Pancreas (tissue), 10 donors: ENCODE measurements around the gene DYNC1H1. TPM values are rescaled to one million over a fixed set of nuclear protein-coding genes. Genes with fewer than 3 reads are reported as not detected.
A peak's percentile ranks its signal among the peaks of the same experiment; 100 is the strongest.

Experiments
- ATAC-seq, 4 donors: fragments of 200-7000 bp; cut with Tn5 transposase; one replicate each; pipeline versions ENCODE4 v1.8.0 to v1.9.1; 2020; ENCODE audit warnings: mild to moderate bottlenecking in 4 of 4, moderate library complexity in 4 of 4
- DNase-seq, 6 donors: peaks; one replicate each; pipeline ENCODE4 v3.0.0-alpha.2; 2020
- FAIRE-seq: peaks from 2 replicates; lab custom pipeline; 2012; peaks lifted over from hg19 to GRCh38; lab: Jason Lieb, UNC
- H3K27ac ChIP-seq, 4 donors: fragments of 200-600 bp; sonication (generic); 1 replicate in 3 of 4; 2 replicates in 1 of 4; pipeline versions ENCODE4 v1.5.0 to v1.8.0; 2020
- H3K27me3 ChIP-seq, 4 donors: fragments of 200-600 bp; one replicate each; pipeline ENCODE4 v1.8.0; 2021
- H3K36me3 ChIP-seq, 3 donors: fragments of 200-600 bp; sonication (generic) in 1 of 3; one replicate each; pipeline versions ENCODE4 v1.5.0 to v1.8.0; 2020 to 2021
- H3K4me1 ChIP-seq, 3 donors: fragments of 200-600 bp; one replicate each; pipeline ENCODE4 v1.8.0; 2021
- H3K4me3 ChIP-seq, 4 donors: fragments of 200-600 bp; sonication (generic) in 2 of 4; one replicate each; pipeline versions ENCODE4 v1.5.0 to v1.8.0; 2020 to 2021
- H3K9me3 ChIP-seq, 4 donors: fragments of 200-600 bp; one replicate each; pipeline ENCODE4 v1.8.0; 2021
- WGBS, 2 donors: extraction: QIAGEN DNeasy Blood & Tissue Kit; methylation state at CpG; one replicate each; pipeline ENCODE4 v1.1.7; 2013; 5-methylcytosine and 5-hydroxymethylcytosine counted together
- intact Hi-C, 3 donors: fragments of 100-400 bp; cut with DNase I; formaldehyde crosslinking; loops; one replicate each; pipeline versions ENCODE4 v1.11.1 to v1.14.2; 2022
- polyA plus RNA-seq, 2 donors: library from polyadenylated mRNA; stranded (reverse); fragments of 200-250 nt; gene quantifications; one replicate each; pipeline ENCODE4 v1.2.3, GENCODE V29; 2013
- total RNA-seq, 6 donors: library from RNA; stranded (reverse); fragmentation: NEBNext Ultra II Directional in 4 of 6; extraction: Animal tissue kit (Norgen Biotek cat#: 25700) in 4 of 6; gene quantifications; one replicate each; pipeline versions ENCODE4 v1.2.1 to v1.2.4, GENCODE V29; 2021 to 2023
- TF ChIP-seq, protein P1 (sequence below), 4 donors: fragments of 200-600 bp; sonication (generic) in 3 of 4; IDR thresholded peaks; one replicate each; pipeline versions ENCODE4 v1.5.0 to v1.8.0; 2021; ENCODE audit warnings: antibody characterized with exemption in 4 of 4
- donor health status: healthy with polysubstance abuse.
- donor health status: DM: no; HTN: no; CAD: no; lungs with moderate emphysema.
- donor health status: DM: no; HTN: no; CAD: no.
- donor health status: control.
- donor health status: control.
- donor health status: Bipolar disorder and iron deficiency.
- donor health status: DM: yes; HTN: yes; CAD: no.
- donor health status: DM: no; HTN: no; CAD: no.
- donor health status: DM: no; HTN: no; CAD: no.
- donor health status: DM: yes; HTN: yes; CAD: no.

Gene DYNC1H1
- total and polyA plus RNA-seq, 8 donors, result 95.7 to 215 (median 132) TPM

DNA sequence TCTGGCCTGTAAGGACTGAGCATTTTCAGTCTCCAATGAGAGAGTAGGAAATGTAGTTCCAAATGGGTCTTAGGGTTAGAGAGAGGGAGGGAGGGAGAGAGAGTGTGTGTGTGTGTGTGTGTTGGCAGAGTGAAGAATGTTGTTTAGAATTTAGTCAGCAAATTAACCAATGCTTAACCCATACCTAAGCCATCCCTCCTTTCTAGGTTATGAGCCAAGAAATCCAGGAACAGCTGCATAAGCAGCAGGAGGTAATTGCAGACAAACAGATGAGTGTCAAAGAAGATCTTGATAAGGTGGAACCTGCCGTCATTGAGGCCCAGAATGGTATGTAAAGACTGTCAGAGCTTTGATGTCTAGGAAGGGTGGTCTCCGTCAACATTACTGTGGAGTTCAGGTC lies 65.6 kb downstream of the DYNC1H1 start:
- Histone ChIP-seq H3K27me3 (no peaks in the 10 kb centered on the region), H3K9me3 (no peaks in the 10 kb centered on the region), H3K27ac (no peak overlapping the region), H3K4me3 (no peak overlapping the region), H3K4me1 (no peaks in the 10 kb centered on the region), H3K36me3 (peaks cover 7 to 93% (median 75%) of the 10 kb centered on the region in 3 donors)
- TF ChIP-seq, protein P1, sequence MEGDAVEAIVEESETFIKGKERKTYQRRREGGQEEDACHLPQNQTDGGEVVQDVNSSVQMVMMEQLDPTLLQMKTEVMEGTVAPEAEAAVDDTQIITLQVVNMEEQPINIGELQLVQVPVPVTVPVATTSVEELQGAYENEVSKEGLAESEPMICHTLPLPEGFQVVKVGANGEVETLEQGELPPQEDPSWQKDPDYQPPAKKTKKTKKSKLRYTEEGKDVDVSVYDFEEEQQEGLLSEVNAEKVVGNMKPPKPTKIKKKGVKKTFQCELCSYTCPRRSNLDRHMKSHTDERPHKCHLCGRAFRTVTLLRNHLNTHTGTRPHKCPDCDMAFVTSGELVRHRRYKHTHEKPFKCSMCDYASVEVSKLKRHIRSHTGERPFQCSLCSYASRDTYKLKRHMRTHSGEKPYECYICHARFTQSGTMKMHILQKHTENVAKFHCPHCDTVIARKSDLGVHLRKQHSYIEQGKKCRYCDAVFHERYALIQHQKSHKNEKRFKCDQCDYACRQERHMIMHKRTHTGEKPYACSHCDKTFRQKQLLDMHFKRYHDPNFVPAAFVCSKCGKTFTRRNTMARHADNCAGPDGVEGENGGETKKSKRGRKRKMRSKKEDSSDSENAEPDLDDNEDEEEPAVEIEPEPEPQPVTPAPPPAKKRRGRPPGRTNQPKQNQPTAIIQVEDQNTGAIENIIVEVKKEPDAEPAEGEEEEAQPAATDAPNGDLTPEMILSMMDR (IDR thresholded peaks at IDR 0.05), result no peak
- FAIRE-seq (no peak), DNase-seq (no peak), ATAC-seq (no peak)
- intact Hi-C loops, result no loop called here
- 79 to 80% methylated on average over 2 of the region's 2 CpGs for WGBS, 2 donors

DNA sequence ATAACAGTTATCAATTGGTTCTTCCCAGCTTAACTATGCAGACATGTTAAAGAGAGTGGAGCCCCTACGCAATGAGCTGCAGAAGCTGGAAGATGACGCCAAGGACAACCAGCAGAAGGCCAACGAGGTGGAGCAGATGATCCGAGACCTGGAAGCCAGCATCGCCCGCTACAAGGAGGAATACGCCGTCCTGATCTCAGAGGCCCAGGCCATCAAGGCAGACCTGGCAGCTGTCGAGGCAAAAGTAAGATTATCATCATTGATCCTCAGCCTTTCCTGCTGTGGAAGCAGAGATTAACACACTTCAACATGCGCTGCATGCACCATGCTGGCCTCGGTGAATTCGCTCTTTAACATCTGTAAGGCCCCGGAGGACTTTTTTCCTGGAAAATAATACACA lies 68.9 kb downstream of the DYNC1H1 start:
- Histone ChIP-seq H3K9me3 (no peaks in the 10 kb centered on the region), H3K27me3 (no peaks in the 10 kb centered on the region), H3K36me3 (peaks cover 0 to 90% (median 65%) of the 10 kb centered on the region in 3 donors), H3K4me1 (no peaks in the 10 kb centered on the region), H3K27ac (no peak overlapping the region), H3K4me3 (no peak overlapping the region)
- FAIRE-seq (no peak), ATAC-seq (no peak), DNase-seq (no peak)
- intact Hi-C loops, result no loop called here
- TF ChIP-seq, protein P1 (IDR thresholded peaks at IDR 0.05), result no peak
- 92 to 95% methylated on average over 13 of the region's 13 CpGs for WGBS, 2 donors

DNA sequence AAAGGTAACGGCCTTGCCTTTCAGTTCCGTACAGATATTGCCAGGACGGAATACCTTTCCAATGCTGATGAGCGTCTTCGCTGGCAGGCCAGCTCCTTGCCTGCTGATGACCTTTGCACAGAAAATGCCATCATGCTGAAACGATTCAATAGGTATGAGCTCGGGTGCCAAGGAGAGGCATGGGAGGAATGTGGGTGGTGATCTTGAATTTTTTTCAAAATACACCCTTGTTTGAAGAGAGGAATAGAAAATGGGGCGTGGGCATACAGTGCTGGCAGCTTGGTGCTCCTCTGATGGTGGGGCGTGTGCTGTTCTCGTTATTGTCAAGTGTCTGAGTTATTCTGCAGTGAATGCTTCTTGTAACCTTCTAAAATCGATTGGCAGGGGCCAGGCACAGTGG lies 69.9 kb downstream of the DYNC1H1 start:
- Histone ChIP-seq H3K27me3 (no peaks in the 10 kb centered on the region), H3K27ac (no peak overlapping the region), H3K36me3 (peaks cover 5 to 90% (median 60%) of the 10 kb centered on the region in 3 donors), H3K9me3 (no peaks in the 10 kb centered on the region), H3K4me3 (no peak overlapping the region), H3K4me1 (no peaks in the 10 kb centered on the region)
- TF ChIP-seq, protein P1 (IDR thresholded peaks at IDR 0.05), result no peak
- no peak for FAIRE-seq
- ATAC-seq, result no peak
- WGBS, 2 donors, result 81 to 83% methylated on average over 11 of the region's 11 CpGs
- intact Hi-C loops, result no loop called here
- no peak for DNase-seq

DNA sequence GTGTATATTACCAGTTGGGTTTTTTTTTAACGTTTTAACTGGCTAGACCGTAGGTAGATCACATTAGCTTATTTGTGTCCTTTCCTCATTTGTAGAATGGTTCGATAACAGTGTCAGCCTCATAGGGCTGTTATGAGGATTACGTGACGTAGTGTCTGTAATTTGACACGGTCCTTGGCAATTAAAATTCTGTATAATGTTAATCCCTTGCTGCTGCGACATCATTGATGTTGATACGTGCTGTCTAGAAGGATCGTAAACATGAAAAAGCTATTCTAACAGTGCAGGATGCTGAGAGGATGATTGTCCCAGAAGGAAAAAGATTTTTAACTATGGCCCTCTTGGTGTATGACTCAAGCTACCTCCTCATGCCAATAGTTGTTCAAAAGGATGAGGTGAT lies 71.5 kb downstream of the DYNC1H1 start:
- no peak for ATAC-seq
- H3K27me3 ChIP-seq, result no peaks in the 10 kb centered on the region
- no peak overlapping the region for H3K27ac ChIP-seq
- intact Hi-C loops, result no loop called here
- H3K36me3 ChIP-seq, result peaks cover 9 to 91% (median 65%) of the 10 kb centered on the region in 3 donors
- no peaks in the 10 kb centered on the region for H3K4me1 ChIP-seq
- no peak for DNase-seq
- FAIRE-seq, result no peak
- 91 to 96% methylated on average over 9 of the region's 9 CpGs for WGBS, 2 donors
- no peaks in the 10 kb centered on the region for H3K9me3 ChIP-seq
- TF ChIP-seq, protein P1 (IDR thresholded peaks at IDR 0.05), result no peak
- no peak overlapping the region for H3K4me3 ChIP-seq

DNA sequence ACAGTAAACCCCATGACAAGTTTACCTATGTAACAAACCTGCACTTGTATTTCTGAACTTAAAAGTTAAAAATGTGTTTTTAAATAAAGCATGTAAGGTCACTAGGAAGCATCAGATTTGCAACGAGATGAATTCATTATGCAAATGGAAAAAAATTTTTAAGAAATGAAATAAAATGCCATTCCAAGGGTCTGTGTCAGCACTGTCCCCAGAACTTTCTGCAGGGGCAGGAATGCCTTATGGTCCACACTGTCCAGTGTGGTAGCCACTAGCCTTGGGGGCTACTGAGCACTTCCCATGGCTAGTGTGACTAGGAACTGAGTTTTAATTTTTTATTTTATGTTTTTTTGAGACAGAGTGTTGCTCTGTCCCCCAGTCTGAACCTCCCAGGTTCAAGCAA lies 73.3 kb downstream of the DYNC1H1 start:
- H3K9me3 ChIP-seq, result no peaks in the 10 kb centered on the region
- no peak overlapping the region for H3K27ac ChIP-seq
- H3K27me3 ChIP-seq, result no peaks in the 10 kb centered on the region
- TF ChIP-seq, protein P1 (IDR thresholded peaks at IDR 0.05), result no peak
- H3K4me1 ChIP-seq, result no peaks in the 10 kb centered on the region
- no peak for ATAC-seq
- WGBS, 2 donors, result 52 to 67% methylated on average over 1 of the region's 1 CpG
- H3K4me3 ChIP-seq, result no peak overlapping the region
- FAIRE-seq, result no peak
- peak in 1 of 6 donors; percentile 1 for DNase-seq
- H3K36me3 ChIP-seq, result peaks cover 9 to 92% (median 72%) of the 10 kb centered on the region in 3 donors
- intact Hi-C loops, result no loop called here
